SJCRH30 (cell line): ENCODE measurements around the gene TMEM219. TPM values are rescaled to one million over a fixed set of nuclear protein-coding genes. Genes with fewer than 3 reads are reported as not detected.
"Not testable (repeated sequence)": the region's sequence is repeated elsewhere in the genome, so short reads cannot be mapped to it uniquely, and the experiment has no call there.

Experiments
- DNase-seq, 2 experiments: peaks; one replicate each; pipeline ENCODE4 v3.0.0-alpha.2; 2015 to 2020
- H3K27ac ChIP-seq: fragments of 250-450 bp; sonication (Bioruptor Pico); 2 replicates; pipeline ENCODE4 v1.5.1; 2020; ENCODE audit warnings: mild to moderate bottlenecking, moderate library complexity
- H3K27me3 ChIP-seq: fragments of 250-450 bp; sonication (Bioruptor Pico); 2 replicates; pipeline ENCODE4 v1.5.1; 2020; ENCODE audit warnings: mild to moderate bottlenecking, moderate library complexity
- H3K36me3 ChIP-seq: fragments of 250-450 bp; sonication (Bioruptor Pico); 2 replicates; pipeline ENCODE4 v1.5.1; 2020; ENCODE audit warnings: mild to moderate bottlenecking, moderate library complexity
- H3K4me1 ChIP-seq: fragments of 250-450 bp; sonication (Bioruptor Pico); 2 replicates; pipeline ENCODE4 v1.5.1; 2020; ENCODE audit warnings: mild to moderate bottlenecking, moderate library complexity
- H3K4me3 ChIP-seq: fragments of 250-450 bp; sonication (Bioruptor Pico); 2 replicates; pipeline ENCODE4 v1.5.1; 2020; ENCODE audit warnings: mild to moderate bottlenecking, moderate library complexity
- H3K9me3 ChIP-seq: fragments of 250-450 bp; sonication (Bioruptor Pico); replicated peaks from 2 replicates; pipeline ENCODE4 v1.5.1; 2020; ENCODE audit warnings: mild to moderate bottlenecking, moderate library complexity
- total RNA-seq: library from RNA; depleted of rRNA; stranded (reverse); fragments of >200 nt; shearing (Covaris generic); gene quantifications from 2 replicates; pipeline ENCODE4 v1.2.3, GENCODE V29; 2014

TMEM219 gene
- total RNA-seq, 1 experiment from 2014 or later = 29.8 TPM

DNA sequence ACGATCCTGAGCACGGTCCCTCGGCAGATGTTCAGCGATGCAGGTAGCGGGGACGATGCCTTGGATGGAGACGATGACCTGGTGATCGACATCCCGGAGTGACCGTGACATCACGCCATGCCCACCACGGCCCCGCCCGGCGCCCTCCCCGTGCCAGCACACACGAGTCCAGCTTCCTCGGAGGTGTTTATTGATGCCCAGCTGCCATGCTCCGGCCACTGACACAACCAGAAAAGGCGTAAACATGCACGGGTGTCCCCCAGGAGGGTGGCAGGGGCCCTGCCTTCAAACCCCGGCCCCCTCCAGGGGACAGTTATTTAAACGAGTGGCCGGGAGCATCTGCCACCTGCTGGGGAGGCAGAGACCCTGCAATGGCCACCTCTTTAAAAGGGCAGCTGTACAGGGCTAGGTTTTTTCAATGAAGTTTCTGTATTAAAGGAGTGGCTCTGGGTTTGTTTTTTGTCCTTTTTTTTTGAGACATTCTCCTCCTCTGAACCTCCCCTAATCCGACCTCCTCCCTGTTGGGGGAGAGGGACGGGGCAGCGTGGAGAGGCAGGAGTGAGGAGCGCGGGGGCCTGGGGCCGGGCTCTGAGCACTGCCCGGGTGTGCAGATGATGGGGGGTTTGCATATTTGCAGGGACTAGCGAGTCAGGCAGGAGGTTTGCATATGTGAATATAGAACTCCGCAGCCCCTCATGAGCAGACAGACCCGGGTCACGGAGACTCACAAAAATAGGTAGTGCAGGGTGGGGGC is 43.6 kb downstream of the TMEM219 start:
- Histone ChIP-seq H3K4me3 (no peak overlapping the region), H3K4me1 (no peaks in the 10 kb centered on the region), H3K9me3 (no peaks in the 10 kb centered on the region), H3K27me3 (peaks cover 11% of the 10 kb centered on the region; the same call in 1 of the 2 replicates), H3K27ac (no peak overlapping the region), H3K36me3 (no peaks in the 10 kb centered on the region)
- peak; percentile 26 to 42 for DNase-seq

DNA sequence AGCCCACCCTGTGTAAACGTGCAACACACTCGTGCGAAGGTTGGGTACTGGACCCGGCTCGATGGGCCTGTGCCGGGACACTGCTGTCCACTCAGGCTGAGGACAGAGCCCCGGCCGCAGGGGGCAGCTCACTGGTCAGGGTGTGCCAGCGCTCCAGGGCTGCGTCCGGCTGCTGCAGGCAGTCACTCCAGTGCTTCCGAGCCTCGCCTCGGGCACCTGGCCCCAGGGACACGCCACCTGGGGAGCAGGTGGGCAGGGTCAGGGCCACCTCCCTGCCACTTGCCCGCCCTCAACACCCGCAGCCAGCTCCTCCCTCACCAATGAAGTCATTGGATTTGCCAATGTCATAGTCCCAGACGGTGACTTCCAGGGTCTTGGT is 44.2 kb downstream of the TMEM219 start:
- Histone ChIP-seq H3K4me1 (no peaks in the 10 kb centered on the region), H3K36me3 (no peaks in the 10 kb centered on the region)
- no peak for DNase-seq

DNA sequence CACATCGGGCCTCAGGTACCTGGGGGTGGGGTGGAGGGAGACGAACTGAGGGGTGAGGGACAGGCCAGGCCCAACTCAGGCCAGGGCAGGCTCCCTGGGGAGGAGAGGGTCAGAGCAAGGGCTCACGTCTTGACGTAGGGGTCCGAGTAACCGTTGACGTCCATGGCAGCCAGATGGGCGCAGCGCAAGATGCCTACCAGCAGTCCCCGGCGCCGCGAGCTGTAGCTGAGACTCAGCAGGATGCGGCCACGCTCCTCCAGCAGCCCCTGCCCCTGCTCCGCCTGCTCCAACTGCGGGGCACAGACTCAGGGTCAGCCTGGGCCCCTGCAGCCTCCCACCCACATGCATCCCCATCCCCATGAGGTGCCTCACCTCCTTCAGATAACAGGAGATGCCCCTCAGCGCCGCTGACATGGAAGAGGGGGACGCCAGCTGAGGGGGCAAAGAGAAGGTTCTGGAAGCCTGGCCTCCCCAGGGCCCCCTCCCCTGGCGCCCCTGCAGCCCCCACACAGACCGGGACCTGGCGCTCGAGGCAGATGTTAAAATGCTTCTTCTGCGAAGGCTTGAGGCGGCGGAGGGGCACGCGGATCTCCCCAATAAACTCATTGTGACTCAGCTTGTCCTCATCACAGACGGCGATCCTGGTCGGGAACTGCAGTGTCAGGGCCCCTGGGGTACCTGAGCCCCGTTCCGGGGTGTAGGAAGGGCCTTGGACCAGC is 44.9 kb downstream of the TMEM219 start:
- Histone ChIP-seq H3K4me3 (no peak overlapping the region), H3K27me3 (peaks cover 11% of the 10 kb centered on the region; the same call in 1 of the 2 replicates), H3K27ac (no peak overlapping the region), H3K36me3 (no peaks in the 10 kb centered on the region), H3K4me1 (no peaks in the 10 kb centered on the region), H3K9me3 (no peaks in the 10 kb centered on the region)
- no peak for DNase-seq

More for the DNA sequence above, 44.2 kb downstream of the TMEM219 start:
- Histone ChIP-seq H3K4me3 (no peak overlapping the region), H3K9me3 (no peaks in the 10 kb centered on the region), H3K27me3 (peaks cover 11% of the 10 kb centered on the region; the same call in 1 of the 2 replicates), H3K27ac (no peak overlapping the region)

GRCh38 chr16:30007378-30007895 is 45.6 kb downstream of the TMEM219 start:
- H3K36me3 ChIP-seq = no peaks in the 10 kb centered on the region
- DNase-seq = no peak
- no peaks in the 10 kb centered on the region for H3K4me1 ChIP-seq
- peaks cover 11% of the 10 kb centered on the region; the same call in 1 of the 2 replicates for H3K27me3 ChIP-seq
- no peaks in the 10 kb centered on the region for H3K9me3 ChIP-seq
- H3K27ac ChIP-seq = no peak overlapping the region
- no peak overlapping the region for H3K4me3 ChIP-seq

DNA sequence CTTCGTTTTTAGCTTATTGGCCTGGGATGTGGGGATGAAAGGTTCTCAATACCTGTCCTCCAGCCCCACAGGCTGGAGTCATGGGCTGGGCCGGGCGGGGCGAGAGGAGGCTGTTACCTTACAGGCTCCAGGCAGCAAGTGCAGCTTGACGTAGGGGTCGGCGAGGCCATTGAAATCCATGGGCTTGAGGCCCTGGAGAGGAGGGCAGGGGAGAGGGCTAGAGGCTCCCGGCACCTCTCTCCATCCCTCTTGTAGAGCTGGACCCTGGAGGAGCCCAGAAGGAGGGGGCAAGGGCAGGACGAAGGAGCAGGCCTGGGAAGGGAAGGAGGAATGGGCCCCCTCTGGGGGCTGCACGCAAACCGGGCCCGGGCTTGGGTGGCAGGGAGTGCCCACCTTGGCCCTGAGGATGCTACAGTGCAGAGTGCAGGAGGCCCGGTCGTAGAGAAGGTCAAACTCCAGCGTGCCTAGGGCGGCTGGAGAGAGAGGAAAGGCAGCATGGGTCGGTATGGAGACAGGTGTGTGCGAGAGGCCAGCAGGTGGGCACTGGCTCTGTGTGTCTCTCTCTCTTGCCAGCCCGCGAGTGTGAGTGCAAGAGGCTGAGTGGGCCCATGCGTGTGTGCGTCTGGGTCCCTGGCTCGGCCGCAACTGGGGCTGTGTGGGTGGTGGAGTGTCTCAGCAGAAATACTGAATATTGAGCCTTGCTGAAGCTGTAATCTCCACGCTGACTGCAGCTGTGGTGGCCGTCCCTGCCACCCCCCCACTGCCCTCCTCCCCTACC is 47.4 kb downstream of the TMEM219 start:
- Histone ChIP-seq H3K4me1 (no peaks in the 10 kb centered on the region), H3K9me3 (no peaks in the 10 kb centered on the region), H3K27ac (no peak overlapping the region), H3K36me3 (no peaks in the 10 kb centered on the region), H3K27me3 (peaks cover 11% of the 10 kb centered on the region; the same call in 1 of the 2 replicates), H3K4me3 (no peak overlapping the region)
- no peak for DNase-seq

- H3K4me3 ChIP-seq = no peak overlapping the region
- no peak overlapping the region for H3K27ac ChIP-seq
- no peaks in the 10 kb centered on the region for H3K9me3 ChIP-seq
- H3K36me3 ChIP-seq = no peaks in the 10 kb centered on the region
- no peak for DNase-seq
- peaks cover 11% of the 10 kb centered on the region; the same call in 1 of the 2 replicates for H3K27me3 ChIP-seq
- no peaks in the 10 kb centered on the region for H3K4me1 ChIP-seq
Observed at GRCh38 chr16:30009990-30010843, 48.3 kb downstream of the TMEM219 start.

DNA sequence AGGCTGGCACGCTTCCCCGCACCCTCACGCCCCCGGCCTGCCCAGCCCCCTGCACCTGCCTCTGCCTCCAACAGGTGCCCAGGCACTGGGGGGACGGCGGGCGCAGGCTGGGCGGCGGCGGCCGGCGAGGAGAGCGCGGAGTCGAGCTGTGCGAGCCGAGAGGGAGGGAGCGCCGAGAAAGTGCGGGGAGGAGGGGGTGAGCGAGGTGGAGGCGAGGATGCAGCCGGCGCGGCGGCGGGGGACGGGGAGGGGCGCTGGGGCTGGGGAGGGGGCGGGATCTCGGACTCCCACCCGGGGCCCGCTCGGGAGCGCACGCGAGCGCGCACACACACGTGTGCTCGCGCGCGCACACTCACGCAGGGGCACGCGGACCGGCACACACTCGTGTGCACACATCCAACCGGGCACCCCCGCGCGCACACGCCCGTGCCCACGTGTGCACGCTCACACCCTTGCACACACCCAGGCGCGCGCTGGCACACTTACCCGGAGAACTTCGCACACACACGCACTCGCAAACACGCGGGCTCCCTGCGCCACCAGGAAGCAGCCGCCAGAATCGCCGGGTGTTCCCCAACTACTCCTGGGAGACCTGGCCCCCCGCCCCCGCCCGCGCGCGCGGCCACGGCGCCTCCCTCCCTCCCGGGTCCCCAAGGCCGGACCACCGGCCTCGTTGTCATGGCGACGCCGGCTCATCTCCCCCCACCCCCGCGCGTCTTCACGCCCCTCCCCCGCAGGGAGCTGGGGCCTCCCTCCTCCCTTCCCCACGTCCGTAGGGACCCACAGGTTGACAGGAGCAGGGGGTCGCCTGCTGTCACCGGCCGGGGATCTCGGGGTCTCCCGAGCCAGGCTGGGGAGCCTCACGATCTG is 49.2 kb downstream of the TMEM219 start, which contains the start of gene DOC2A:
Gene DOC2A (minus strand): TSS at position 184 of the 870 bp plus-strand sequence. CDS start 805 bp downstream, outside the sequence.
- Histone ChIP-seq H3K36me3 (no peaks in the 10 kb centered on the region), H3K9me3 (no peaks in the 10 kb centered on the region), H3K27me3 (peaks cover 11% of the 10 kb centered on the region; the same call in 1 of the 2 replicates), H3K4me3 (no peak within 1 kb of the TSS), H3K4me1 (no peaks in the 10 kb centered on the region), H3K27ac (no peak within 1 kb of the TSS)
- DNase-seq = no peak

- no peaks in the 10 kb centered on the region for H3K9me3 ChIP-seq
- DNase-seq = no peak
- no peak overlapping the region for H3K4me3 ChIP-seq
- no peak overlapping the region for H3K27ac ChIP-seq
- H3K27me3 ChIP-seq = peaks cover 11% of the 10 kb centered on the region; the same call in 1 of the 2 replicates
- no peaks in the 10 kb centered on the region for H3K36me3 ChIP-seq
- H3K4me1 ChIP-seq = no peaks in the 10 kb centered on the region
Observed at GRCh38 chr16:30011714-30012504, 50.0 kb downstream of the TMEM219 start.

- H3K9me3 ChIP-seq, H3K36me3 ChIP-seq, H3K4me3 ChIP-seq, DNase-seq, H3K27ac ChIP-seq, H3K4me1 ChIP-seq: not testable (repeated sequence)
- H3K27me3 ChIP-seq = peaks cover 11% of the 10 kb centered on the region; the same call in 1 of the 2 replicates
Observed at GRCh38 chr16:30012598-30012997, 50.7 kb downstream of the TMEM219 start.

- not testable (repeated sequence) for H3K4me1 ChIP-seq, H3K9me3 ChIP-seq, H3K36me3 ChIP-seq, DNase-seq, H3K4me3 ChIP-seq, H3K27ac ChIP-seq, H3K27me3 ChIP-seq
Observed at GRCh38 chr16:30015450-30015849, 53.6 kb downstream of the TMEM219 start.

DNA sequence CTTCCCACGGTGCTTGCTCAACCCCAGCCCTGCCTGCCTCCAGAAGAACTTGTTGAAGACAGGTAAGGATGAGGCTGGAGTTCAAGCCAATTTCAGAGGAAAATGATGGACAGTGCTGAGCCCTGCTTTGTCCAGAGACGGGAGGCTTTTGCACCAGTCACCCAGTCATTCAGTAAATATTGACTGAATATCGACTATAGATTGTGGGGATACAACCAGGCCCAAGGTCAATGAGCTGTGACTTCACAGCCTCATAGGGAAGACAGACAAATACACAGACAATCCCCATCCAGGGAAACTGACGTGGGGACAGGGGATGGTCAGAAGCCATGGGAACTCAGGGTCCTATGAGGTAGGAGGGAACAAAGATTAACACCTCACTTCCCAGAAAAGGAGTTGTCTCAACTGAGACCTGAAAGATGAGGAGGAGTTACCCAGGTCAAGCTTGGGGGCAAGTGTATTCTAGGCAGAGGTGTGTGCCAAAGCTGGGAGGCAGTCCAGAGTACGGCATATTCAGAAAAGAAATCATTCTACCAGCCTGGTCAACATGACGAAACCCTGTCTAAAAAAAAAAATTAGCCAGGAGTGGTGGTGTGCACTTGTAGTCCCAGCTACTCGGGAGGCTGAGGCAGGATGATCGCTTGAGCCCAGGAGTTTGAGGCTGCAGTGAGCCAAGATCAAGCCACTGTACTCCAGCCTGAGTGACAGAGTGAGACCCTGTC is 54.8 kb downstream of the TMEM219 start:
- H3K36me3 ChIP-seq = no peaks in the 10 kb centered on the region

GRCh38 chr16:30017277-30017656 is 55.4 kb downstream of the TMEM219 start:
- Histone ChIP-seq H3K4me3 (no peak overlapping the region), H3K4me1 (no peaks in the 10 kb centered on the region), H3K27ac (no peak overlapping the region), H3K9me3 (no peaks in the 10 kb centered on the region), H3K27me3 (no peaks in the 10 kb centered on the region), H3K36me3 (no peaks in the 10 kb centered on the region)
- no peak for DNase-seq

More for the DNA sequence above, 54.8 kb downstream of the TMEM219 start:
- no peak for DNase-seq
- Histone ChIP-seq H3K4me1 (no peaks in the 10 kb centered on the region), H3K9me3 (no peaks in the 10 kb centered on the region), H3K27ac (no peak overlapping the region), H3K4me3 (no peak overlapping the region), H3K27me3 (no peaks in the 10 kb centered on the region)
